HG02852 (cell line): ENCODE data around the gene GDPGP1.
A peak's percentile ranks its signal among the peaks of the same experiment; 100 is the strongest.

ENCODE experiments used
- ATAC-seq: cut with Tn5 transposase; IDR thresholded peaks from one replicate; pipeline ENCODE4 v1.9.1; 2021; ENCODE audit warnings: mild to moderate bottlenecking, moderate library complexity; ENCODE audit not compliant: unreplicated experiment

GDPGP1 gene

GRCh38 chr15:90203922-90204321 is 30.1 kb upstream of the GDPGP1 start:
- no peak for ATAC-seq

GRCh38 chr15:90205050-90205848 is 28.8 kb upstream of the GDPGP1 start:
- no peak for ATAC-seq

GRCh38 chr15:90205886-90206285 is 28.1 kb upstream of the GDPGP1 start:
- no peak for ATAC-seq

- no peak for ATAC-seq
Measured at GRCh38 chr15:90207252-90207651, 26.8 kb upstream of the GDPGP1 start.

GRCh38 chr15:90208356-90208755 is 25.7 kb upstream of the GDPGP1 start:
- ATAC-seq, result no peak

GRCh38 chr15:90209591-90209990 is 24.4 kb upstream of the GDPGP1 start:
- ATAC-seq, result peak; percentile 63

GRCh38 chr15:90210593-90210992 is 23.4 kb upstream of the GDPGP1 start:
- ATAC-seq, result no peak

GRCh38 chr15:90211009-90211408 is 23.0 kb upstream of the GDPGP1 start:
- ATAC-seq, result no peak

GRCh38 chr15:90211440-90212143 is 22.4 kb upstream of the GDPGP1 start:
- ATAC-seq, result no peak

GRCh38 chr15:90212221-90213098 is 21.5 kb upstream of the GDPGP1 start:
- no peak for ATAC-seq

- ATAC-seq, result no peak
Measured at GRCh38 chr15:90213122-90213817, 20.7 kb upstream of the GDPGP1 start.

GRCh38 chr15:90213818-90214204 is 20.2 kb upstream of the GDPGP1 start:
- ATAC-seq, result no peak

GRCh38 chr15:90214553-90215196 is 19.3 kb upstream of the GDPGP1 start:
- no peak for ATAC-seq

GRCh38 chr15:90217671-90218394 is 16.2 kb upstream of the GDPGP1 start:
- no peak for ATAC-seq

GRCh38 chr15:90219421-90220141 is 14.4 kb upstream of the GDPGP1 start:
- ATAC-seq, result no peak

GRCh38 chr15:90221246-90221900 is 12.6 kb upstream of the GDPGP1 start:
- no peak for ATAC-seq

- no peak for ATAC-seq
Measured at GRCh38 chr15:90222547-90222946, 11.5 kb upstream of the GDPGP1 start.

- ATAC-seq, result no peak
Measured at GRCh38 chr15:90223441-90224165, 10.4 kb upstream of the GDPGP1 start.
